ENCODE results near the gene MAGEC3. TPM values are rescaled to one million over a fixed set of nuclear protein-coding genes. Genes with fewer than 3 reads are reported as not detected.

MAGEC3 gene
- total and polyA plus RNA-seq, 10 of the 15 experiments (the other 5 are each of a cell fraction or from before 2014, with no cell fraction given), result not detected

- no peaks in the 10 kb centered on the region for H3K4me1 ChIP-seq (ENCODE audit: control insufficient read depth, insufficient read depth, low read length)
- H3K4me3 ChIP-seq, result no peak overlapping the region
- no peak for TF ChIP-seq SP1 (IDR thresholded peaks at IDR 0.05; ENCODE audit: low read depth, low read length)
- TF ChIP-seq CBX3 (IDR thresholded peaks at IDR 0.05; ENCODE audit: borderline replicate concordance, low read depth), result no peak
- TF ChIP-seq POU2F2 (IDR thresholded peaks at IDR 0.05; ENCODE audit: borderline replicate concordance, low read depth, low read length), result no peak
- TF ChIP-seq CHD4 (IDR thresholded peaks at IDR 0.05), result no peak
- TF ChIP-seq PRDM15 (CRISPR knock-in tag; IDR thresholded peaks at IDR 0.05), result no peak
- no TSS peak for BruUV-seq (replicated peaks)
- ChIA-PET RAD21 (ENCODE audit: unreplicated experiment) (no interaction called here), POLR2A (no interaction called here), CTCF (no interaction called here), SMC1A (ENCODE audit: uncharacterized antibody, unreplicated experiment) (no interaction called here)
- H3K79me2 ChIP-seq (ENCODE audit: control insufficient read depth, insufficient read depth, low read length), result no peaks in the 10 kb centered on the region
- in situ Hi-C loops (cut with MboI), result no loop called here
- no peaks in the 10 kb centered on the region for H3K36me3 ChIP-seq (ENCODE audit: control insufficient read depth in 2 of 2, insufficient read depth in 2 of 2, low read length in 1 of 2)
- H3K9ac ChIP-seq (ENCODE audit: control insufficient read depth, insufficient read depth, low read length), result no peak overlapping the region
- no peak overlapping the region for H2AFZ ChIP-seq (ENCODE audit: control insufficient read depth, low read depth, low read length)
- WGBS (ENCODE audit: insufficient coverage, insufficient replicate concordance, low lambda C conversion rate, missing lambda C conversion rate), result 13% methylated on average over 3 of the region's 3 CpGs
- FAIRE-seq (no peak), ATAC-seq (no peak), DNase-seq (ENCODE audit: low read depth, low spot score) (no peak)
- H3K4me2 ChIP-seq (ENCODE audit: control insufficient read depth, insufficient read depth), result no peak overlapping the region
- intact Hi-C loops (cut with micrococcal nuclease; ENCODE audit: unreplicated experiment), result no loop called here
- no peaks in the 10 kb centered on the region for H3K27me3 ChIP-seq (replicated peaks in 1 of 2; ENCODE audit: control insufficient read depth in 2 of 2, insufficient read depth in 2 of 2, low read length in 1 of 2)
- no peaks in the 10 kb centered on the region for H3K9me3 ChIP-seq (replicated peaks; ENCODE audit: control insufficient read depth, insufficient read depth, low read length)
- no peaks in the 10 kb centered on the region for H4K20me1 ChIP-seq (ENCODE audit: control insufficient read depth, insufficient read depth)
- no peak overlapping the region for H3K27ac ChIP-seq (ENCODE audit: control insufficient read depth, insufficient read depth)
Observed at GRCh38 chrX:141832247-141832646, 5.9 kb upstream of the MAGEC3 start.

Measured in GM12878 (cell line).